Measurements from ENCODE around the gene ABO. TPM values are rescaled to one million over a fixed set of nuclear protein-coding genes. Genes with fewer than 3 reads are reported as not detected.
"Not testable (repeated sequence)": the region's sequence is repeated elsewhere in the genome, so short reads cannot be mapped to it uniquely, and the experiment has no call there.

ABO gene
- total RNA-seq, 1 donor from 2014 or later, result 2.3 TPM

GRCh38 chr9:133234577-133235322 is 40.3 kb downstream of the ABO start:
- H3K4me1 Mint-ChIP-seq, result peaks cover 18% of the 10 kb centered on the region
- no peaks in the 10 kb centered on the region for H3K36me3 Mint-ChIP-seq
- TF ChIP-seq CTCF (IDR thresholded peaks at IDR 0.05; ENCODE audit: unreplicated experiment), result no peak
- DNase-seq (ENCODE audit: low spot score in 2 of 2, unreplicated experiment in 2 of 2), result peak in 1 of 2 experiments; percentile 36
- no peak overlapping the region for H3K27ac Mint-ChIP-seq
- peaks cover 10% of the 10 kb centered on the region for H3K27me3 Mint-ChIP-seq (ENCODE audit: low read depth)
- H3K4me3 Mint-ChIP-seq, result no peak overlapping the region
- peaks cover 8% of the 10 kb centered on the region for H3K9me3 Mint-ChIP-seq

GRCh38 chr9:133233681-133234432 is 41.1 kb downstream of the ABO start:
- Mint-ChIP-seq H3K4me1 (peaks cover 15% of the 10 kb centered on the region), H3K4me3 (no peak overlapping the region), H3K9me3 (peaks cover 9% of the 10 kb centered on the region), H3K27me3 (ENCODE audit: low read depth) (peaks cover 11% of the 10 kb centered on the region), H3K27ac (no peak overlapping the region), H3K36me3 (no peaks in the 10 kb centered on the region)
- no peak for TF ChIP-seq CTCF (IDR thresholded peaks at IDR 0.05; ENCODE audit: unreplicated experiment)
- peak in 1 of 2 experiments; percentile 25 for DNase-seq (ENCODE audit: low spot score in 2 of 2, unreplicated experiment in 2 of 2)

GRCh38 chr9:133231934-133232568 is 43.0 kb downstream of the ABO start:
- H3K4me1 Mint-ChIP-seq; DNase-seq (ENCODE audit: low spot score in 2 of 2, unreplicated experiment in 2 of 2); H3K27ac Mint-ChIP-seq; H3K36me3 Mint-ChIP-seq; H3K9me3 Mint-ChIP-seq; H3K4me3 Mint-ChIP-seq: not testable (repeated sequence)
- peaks cover 12% of the 10 kb centered on the region for H3K27me3 Mint-ChIP-seq (ENCODE audit: low read depth)

GRCh38 chr9:133230514-133230913 is 44.5 kb downstream of the ABO start:
- H3K27me3 Mint-ChIP-seq (ENCODE audit: low read depth), result peaks cover 12% of the 10 kb centered on the region

GRCh38 chr9:133230093-133230492 is 44.9 kb downstream of the ABO start:
- no peak for TF ChIP-seq CTCF (IDR thresholded peaks at IDR 0.05; ENCODE audit: unreplicated experiment)
- H3K27me3 Mint-ChIP-seq (ENCODE audit: low read depth), result peaks cover 12% of the 10 kb centered on the region
- H3K4me3 Mint-ChIP-seq, result no peak overlapping the region

More at GRCh38 chr9:133230514-133230913, 44.5 kb downstream of the ABO start:
- not testable (repeated sequence) for H3K4me3 Mint-ChIP-seq; H3K27ac Mint-ChIP-seq; DNase-seq (ENCODE audit: low spot score in 2 of 2, unreplicated experiment in 2 of 2); H3K4me1 Mint-ChIP-seq; H3K9me3 Mint-ChIP-seq; H3K36me3 Mint-ChIP-seq

GRCh38 chr9:133228474-133229193 is 46.4 kb downstream of the ABO start:
- not testable (repeated sequence) for H3K36me3 Mint-ChIP-seq, H3K4me3 Mint-ChIP-seq, H3K9me3 Mint-ChIP-seq, H3K4me1 Mint-ChIP-seq, H3K27ac Mint-ChIP-seq
- DNase-seq (ENCODE audit: low spot score in 2 of 2, unreplicated experiment in 2 of 2), result peak in 1 of 2 experiments; percentile 35
- H3K27me3 Mint-ChIP-seq (ENCODE audit: low read depth), result peaks cover 12% of the 10 kb centered on the region

More at GRCh38 chr9:133230093-133230492, 44.9 kb downstream of the ABO start:
- Mint-ChIP-seq H3K9me3 (peaks cover 9% of the 10 kb centered on the region), H3K36me3 (no peaks in the 10 kb centered on the region), H3K27ac (no peak overlapping the region), H3K4me1 (no peaks in the 10 kb centered on the region)
- DNase-seq (ENCODE audit: low spot score in 2 of 2, unreplicated experiment in 2 of 2), result no peak

GRCh38 chr9:133227996-133228395 is 47.0 kb downstream of the ABO start:
- peaks cover 15% of the 10 kb centered on the region for H3K27me3 Mint-ChIP-seq (ENCODE audit: low read depth)
- H3K36me3 Mint-ChIP-seq; DNase-seq (ENCODE audit: low spot score in 2 of 2, unreplicated experiment in 2 of 2); H3K27ac Mint-ChIP-seq; H3K4me3 Mint-ChIP-seq; H3K4me1 Mint-ChIP-seq; H3K9me3 Mint-ChIP-seq: not testable (repeated sequence)
